ENCODE data around the gene MAPKAPK2. TPM values are rescaled to one million over a fixed set of nuclear protein-coding genes. Genes with fewer than 3 reads are reported as not detected.

MAPKAPK2 gene
- total and polyA plus RNA-seq, 2 of the 13 experiments (the other 11 are each of a cell fraction or from before 2014, with no cell fraction given), result 16.6 to 34.0 TPM

- ChIA-PET CTCF (ENCODE audit: low intra/inter-chr PET ratio, low total read pairs) (no interaction called here), POLR2A (no interaction called here)
- Histone ChIP-seq H3K9ac (ENCODE audit: insufficient read depth, low read depth, low read length) (no peak overlapping the region), H4K20me1 (ENCODE audit: insufficient read depth, low read length) (no peaks in the 10 kb centered on the region), H3K79me2 (ENCODE audit: insufficient read depth, low read length) (no peaks in the 10 kb centered on the region), H3K27me3 (ENCODE audit: control insufficient read depth in 1 of 2, insufficient read depth in 2 of 2, low read length in 2 of 2) (peaks cover 0 to 19% of the 10 kb centered on the region in 2 experiments; a peak in 3 of 5 replicates), H3K4me2 (ENCODE audit: low read depth, low read length) (no peak overlapping the region), H2AFZ (ENCODE audit: low read length) (no peak overlapping the region), H3K27ac (ENCODE audit: extremely low read length, insufficient read depth, low read length) (no peak overlapping the region), H3K4me1 (ENCODE audit: insufficient read depth, low read length) (peaks cover 6% of the 10 kb centered on the region), H3K4me3 (replicated peaks in 1 of 3; ENCODE audit: insufficient read depth in 1 of 3, low read depth in 2 of 3, low read length in 3 of 3) (no peak overlapping the region), H3K9me3 (ENCODE audit: low read length) (no peaks in the 10 kb centered on the region), H3K36me3 (replicated peaks in 1 of 2; ENCODE audit: control insufficient read depth in 1 of 2, insufficient read depth in 2 of 2, low read length in 2 of 2) (no peaks in the 10 kb centered on the region)
- no peak for DNase-seq (ENCODE audit: low spot score)
- WGBS (ENCODE audit: low lambda C conversion rate), result 28% methylated on average over 2 of the region's 2 CpGs
- no peak for ATAC-seq
- no TSS peak for BruUV-seq (replicated peaks)
- in situ Hi-C loops (cut with HindIII; ENCODE audit: extremely low pct_ligation_motif_present, low pct_unique_long_range_greater_than_20kb) (no loop called here), intact Hi-C loops (cut with micrococcal nuclease; ENCODE audit: unreplicated experiment) (no loop called here)
- no peak for FAIRE-seq
- TF ChIP-seq SRSF1 (optimal IDR thresholded peaks at IDR 0.05; ENCODE audit: low read depth, low read length) (no peak), ZNF792 (CRISPR knock-in tag; IDR thresholded peaks at IDR 0.05) (no peak), KAT7 (CRISPR knock-in tag; IDR thresholded peaks at IDR 0.05; ENCODE audit: borderline replicate concordance) (no peak), TCF7 (IDR thresholded peaks at IDR 0.05; ENCODE audit: low read depth) (no peak), ZNF790 (CRISPR knock-in tag; IDR thresholded peaks at IDR 0.05; ENCODE audit: borderline replicate concordance) (no peak), NR2F2 (IDR thresholded peaks at IDR 0.05; ENCODE audit: borderline replicate concordance, low read depth) (no peak), ZBTB10 (CRISPR knock-in tag; IDR thresholded peaks at IDR 0.05; ENCODE audit: borderline replicate concordance) (no peak), ZSCAN25 (CRISPR knock-in tag; IDR thresholded peaks at IDR 0.05) (no peak), RNF2 (conservative IDR thresholded peaks at IDR 0.05; ENCODE audit: low read depth) (no peak)
Measured at GRCh38 chr1:206779638-206780037, 94.9 kb downstream of the MAPKAPK2 start.
